HG03342 (cell line): ENCODE measurements around the gene C1orf50.

ENCODE experiments used
- ATAC-seq: cut with Tn5 transposase; IDR thresholded peaks from one replicate; pipeline ENCODE4 v1.9.1; 2021; ENCODE audit warnings: mild to moderate bottlenecking, moderate library complexity; ENCODE audit not compliant: unreplicated experiment

C1orf50 gene

DNA sequence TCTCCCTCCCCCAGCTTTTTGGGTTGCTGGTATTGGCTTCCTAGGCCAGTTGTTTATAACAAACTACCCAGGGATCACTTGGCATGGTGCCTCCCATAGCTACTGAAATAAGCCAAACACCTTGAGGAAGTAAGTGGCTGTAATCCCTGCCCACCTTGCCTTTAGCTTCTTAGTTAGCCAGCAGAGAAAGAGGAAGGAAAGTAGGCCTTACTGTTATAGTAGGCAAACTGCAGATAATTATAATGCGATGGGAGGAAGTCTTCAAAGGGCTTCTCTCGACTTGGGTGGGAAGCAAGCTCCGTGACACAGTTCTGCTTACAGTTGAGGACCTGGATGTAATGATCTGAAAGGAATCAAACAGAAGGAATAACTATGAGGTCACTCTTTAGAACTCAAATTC is 8.4 kb upstream of the C1orf50 start:
- no peak for ATAC-seq

GRCh38 chr1:42759114-42759513 is 7.9 kb upstream of the C1orf50 start:
- no peak for ATAC-seq

DNA sequence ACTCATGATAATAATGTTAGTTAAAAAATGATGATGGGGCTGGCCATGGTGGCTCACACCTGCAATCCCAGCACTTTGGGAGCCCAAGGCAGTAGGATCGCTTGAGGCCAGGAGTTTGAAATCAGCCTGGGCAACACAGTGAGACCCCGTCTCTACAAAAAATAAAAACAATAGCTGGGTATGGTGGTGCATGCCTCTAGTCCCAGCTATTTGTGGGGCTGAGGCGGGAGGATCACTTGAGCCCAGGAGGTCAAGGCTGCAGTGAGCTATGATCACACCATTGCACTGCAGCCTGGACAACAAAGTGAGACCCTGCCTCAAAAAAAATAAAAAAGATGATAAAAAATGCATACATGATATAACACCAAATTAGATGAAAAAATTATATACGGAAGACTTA is 5.5 kb upstream of the C1orf50 start:
- no peak for ATAC-seq

DNA sequence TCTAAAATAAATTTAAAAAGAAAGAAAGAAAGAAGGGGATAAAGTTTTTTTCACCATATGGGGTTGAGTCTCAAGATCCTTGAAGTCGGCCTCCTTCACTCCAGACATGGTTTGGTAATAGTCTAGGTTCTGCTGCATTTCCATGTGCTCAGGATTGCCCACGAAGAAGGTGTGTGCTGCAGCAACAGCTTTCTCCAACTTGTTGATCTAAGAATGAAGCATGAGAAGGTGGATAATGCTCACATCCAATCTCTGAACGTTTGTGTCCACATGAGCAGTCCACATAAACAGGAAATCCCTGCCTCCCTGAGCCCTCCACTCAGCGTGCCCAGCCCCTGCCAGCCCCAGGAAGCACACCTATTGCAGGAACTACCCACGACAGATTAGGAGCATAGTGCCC is 4.8 kb upstream of the C1orf50 start:
- no peak for ATAC-seq

GRCh38 chr1:42765269-42765668 is 1.8 kb upstream of the C1orf50 start:
- no peak for ATAC-seq

DNA sequence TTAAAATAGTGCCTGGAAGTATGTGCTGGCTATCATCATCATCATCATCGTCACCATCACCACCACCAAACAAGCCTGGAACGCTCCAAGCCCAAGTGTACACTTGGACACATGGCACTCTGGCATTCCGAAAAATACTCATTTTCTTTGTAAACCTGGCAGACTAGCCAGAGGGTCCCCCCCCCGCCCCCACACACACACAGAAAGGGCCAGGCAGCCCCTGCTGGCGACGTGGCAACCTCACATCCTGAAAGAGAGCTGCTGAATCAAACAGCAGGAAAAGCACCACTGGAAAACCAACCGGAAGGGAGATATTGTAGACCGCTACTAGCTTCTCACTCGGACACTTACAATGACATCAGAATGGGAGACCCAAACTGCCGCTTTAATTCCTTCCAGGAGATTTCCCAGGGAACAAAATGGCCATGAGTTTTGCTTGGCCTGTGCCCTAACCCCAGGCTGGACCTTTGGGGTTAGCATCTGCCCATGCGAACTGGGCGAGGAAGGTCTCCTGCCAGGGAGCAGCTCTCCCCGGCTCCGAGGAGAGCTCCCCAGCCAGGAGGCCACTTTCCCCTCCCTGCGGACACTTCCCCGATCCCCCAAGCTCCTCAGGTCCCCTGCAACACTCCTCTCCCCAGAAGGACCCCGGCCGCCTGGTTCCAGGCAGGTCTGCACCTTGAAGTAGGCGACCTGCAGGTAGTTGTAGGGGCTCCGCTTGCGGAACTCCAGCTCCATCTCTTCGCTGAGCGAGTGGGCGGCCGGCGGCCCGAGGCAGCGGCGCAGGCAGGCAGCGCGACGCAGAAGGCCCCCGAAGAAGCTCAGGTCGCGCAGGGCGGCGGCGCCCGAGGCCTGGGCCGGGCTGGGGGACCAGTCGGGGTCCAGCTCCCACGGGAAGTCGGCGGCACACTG is 963 bp upstream of the C1orf50 start:
- peak; percentile 19 for ATAC-seq

DNA sequence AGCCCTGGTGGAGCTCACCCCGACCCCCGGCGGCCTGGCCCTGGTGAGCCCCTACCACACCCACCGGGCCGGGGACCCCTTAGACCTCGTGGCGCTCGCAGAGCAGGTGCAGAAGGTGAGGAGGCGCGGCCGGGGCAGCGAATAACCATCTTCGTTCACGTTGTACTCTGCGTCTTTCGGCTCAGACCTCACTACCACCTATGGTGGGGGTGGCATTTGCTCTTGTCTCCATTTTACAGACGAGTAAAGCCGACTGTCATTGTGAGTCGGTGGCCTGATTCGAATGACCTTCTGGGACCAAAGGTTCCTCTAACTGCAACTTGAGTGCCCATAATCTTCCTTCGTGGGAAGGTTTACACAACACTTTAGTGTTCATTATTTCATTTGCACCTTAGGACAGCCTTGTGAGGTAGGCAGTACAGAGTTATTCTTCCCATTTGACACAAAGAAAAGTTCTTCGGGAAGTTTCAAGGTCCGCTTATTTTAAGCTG is 506 bp downstream of the C1orf50 start:
- peak; percentile 14 for ATAC-seq

GRCh38 chr1:42768172-42768571 is 1.1 kb downstream of the C1orf50 start:
- ATAC-seq: no peak

DNA sequence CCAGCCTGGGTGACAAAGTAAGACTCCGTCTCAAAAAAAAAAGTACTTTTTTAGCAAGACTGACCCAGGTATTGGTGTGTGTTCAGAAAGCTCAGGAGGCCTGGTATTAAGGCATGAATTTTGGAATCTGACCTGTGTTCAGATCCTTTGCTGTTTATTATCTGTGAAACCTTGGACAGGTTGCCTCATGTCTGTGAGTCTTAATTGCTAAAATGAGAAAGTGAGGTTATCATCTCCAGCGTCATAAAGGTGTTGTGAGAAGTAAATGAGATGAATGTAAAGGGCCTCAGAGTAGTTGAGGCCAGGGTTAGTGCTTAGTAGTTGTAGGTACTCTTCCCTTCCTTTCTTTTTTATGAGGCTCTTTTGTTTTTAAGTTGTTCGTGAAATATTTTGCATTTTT is 2.8 kb downstream of the C1orf50 start:
- no peak for ATAC-seq

DNA sequence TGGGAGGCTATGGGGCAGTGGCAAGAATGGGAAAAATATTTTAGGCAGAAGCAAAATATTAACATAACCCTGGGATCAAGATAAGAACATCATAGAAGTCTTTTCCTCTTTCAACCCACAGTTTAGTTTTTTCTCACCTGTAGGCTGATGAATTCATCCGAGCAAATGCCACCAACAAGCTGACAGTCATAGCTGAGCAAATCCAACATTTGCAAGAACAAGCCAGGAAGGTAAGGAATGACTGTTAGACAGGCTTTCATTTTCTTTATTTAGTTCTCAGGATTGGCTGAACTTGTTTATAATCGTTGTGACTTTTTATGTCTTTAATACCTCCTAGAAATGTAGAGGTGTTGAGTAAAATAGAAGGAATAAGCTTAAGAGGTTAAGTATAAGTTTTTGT is 6.4 kb downstream of the C1orf50 start:
- ATAC-seq: no peak

DNA sequence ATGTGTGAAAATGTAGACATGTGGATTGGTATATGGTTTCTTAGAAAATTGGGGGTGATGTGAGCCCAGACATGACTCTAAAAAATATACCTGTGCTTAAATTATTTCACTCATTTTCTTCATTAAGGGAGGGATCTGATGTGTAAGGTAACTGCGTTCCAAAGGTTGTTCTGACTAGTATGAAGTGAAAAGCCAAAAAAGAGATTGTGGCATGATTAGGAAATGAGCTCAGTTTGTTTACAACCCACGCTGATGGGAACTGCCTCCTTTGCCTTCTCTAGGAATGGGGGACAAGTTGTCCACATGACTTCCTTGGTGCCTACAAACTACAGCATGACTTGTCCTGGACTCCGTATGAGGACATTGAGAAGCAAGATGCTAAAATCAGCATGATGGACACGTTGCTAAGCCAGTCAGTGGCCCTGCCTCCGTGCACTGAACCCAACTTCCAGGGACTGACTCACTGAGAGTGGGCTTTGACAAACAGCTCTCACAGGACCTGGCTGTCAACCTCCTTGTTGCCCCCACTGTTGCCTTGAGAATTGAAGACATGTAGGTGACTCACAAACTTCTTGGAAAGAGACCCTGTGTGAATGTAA is 8.0 kb downstream of the C1orf50 start:
- no peak for ATAC-seq

- ATAC-seq: no peak
These were observed 9.5 kb downstream of the C1orf50 start for GRCh38 chr1:42776502-42776901.

GRCh38 chr1:42777852-42778251 is 10.8 kb downstream of the C1orf50 start:
- ATAC-seq: no peak

DNA sequence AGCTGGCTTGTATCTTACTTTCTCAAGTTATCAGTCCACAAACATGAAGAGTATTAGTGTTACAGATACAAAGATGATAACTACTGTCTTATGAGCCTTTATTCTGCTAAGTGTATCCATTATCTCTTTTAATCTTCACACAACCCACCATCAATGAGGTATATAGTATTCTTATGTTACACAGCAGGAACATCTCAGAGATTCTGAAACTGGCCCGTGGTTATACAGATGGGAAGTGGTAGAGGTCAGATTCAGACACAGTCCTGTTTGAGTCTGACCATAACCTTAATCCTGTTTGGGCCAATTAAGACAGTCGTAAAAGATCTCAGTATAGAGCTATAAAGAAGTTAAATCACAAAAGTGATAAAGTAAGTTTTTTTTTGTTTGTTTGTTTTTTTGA is 12.7 kb downstream of the C1orf50 start:
- ATAC-seq: no peak

DNA sequence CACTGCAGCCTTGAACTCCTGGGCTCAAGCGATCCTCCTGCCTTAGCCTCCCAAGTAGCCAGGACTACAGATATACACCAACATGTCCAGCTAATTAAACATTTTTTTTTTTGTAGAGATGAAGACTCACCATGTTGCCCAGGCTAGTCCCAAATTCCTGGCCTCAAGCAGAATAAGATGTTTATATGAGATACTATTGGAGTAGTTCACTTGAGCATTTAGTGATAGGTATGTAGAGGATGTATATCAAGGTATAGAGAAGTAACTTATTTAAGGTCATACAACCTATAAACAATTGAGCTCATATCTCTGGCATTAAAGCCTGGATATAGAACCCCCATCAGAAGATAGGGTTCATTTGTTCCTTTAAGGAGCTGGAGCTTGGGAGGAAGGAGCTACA is 13.1 kb downstream of the C1orf50 start:
- ATAC-seq: no peak

DNA sequence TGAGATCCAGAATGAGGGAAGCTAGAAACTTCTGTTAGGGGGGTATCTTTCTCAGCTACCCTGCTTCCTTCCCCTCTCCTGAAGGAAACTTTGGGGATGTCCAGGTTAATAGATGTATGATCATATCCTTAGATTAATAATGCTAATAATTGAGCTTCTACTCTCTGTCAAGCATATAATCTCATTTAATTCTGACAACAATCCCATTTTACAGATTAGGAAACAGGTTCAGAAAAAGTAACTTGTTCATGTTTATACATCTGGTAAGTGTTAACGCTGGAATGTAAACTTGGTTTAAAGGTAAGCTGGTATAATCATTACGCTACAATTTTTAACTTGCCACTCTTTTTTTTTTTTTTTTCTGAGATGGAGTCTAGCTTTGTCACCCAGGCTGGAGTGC is 16.0 kb downstream of the C1orf50 start:
- ATAC-seq: no peak

GRCh38 chr1:42784547-42784945 is 17.5 kb downstream of the C1orf50 start:
- ATAC-seq: no peak

- ATAC-seq: no peak
These were observed 18.1 kb downstream of the C1orf50 start, which contains the start of gene TMEM269 for GRCh38 chr1:42784946-42785693. Gene TMEM269, plus strand, starts transcription at chr1:42784991. Its CDS starts 4,903 bp downstream, at chr1:42789894.

GRCh38 chr1:42786097-42786496 is 19.0 kb downstream of the C1orf50 start:
- no peak for ATAC-seq

GRCh38 chr1:42788021-42788420 is 21.0 kb downstream of the C1orf50 start:
- ATAC-seq: no peak

GRCh38 chr1:42793824-42794223 is 26.8 kb downstream of the C1orf50 start:
- ATAC-seq: no peak
